Lower leg skin (tissue), 4 donors: Measurements from ENCODE around the gene ABCF3. TPM values are rescaled to one million over a fixed set of nuclear protein-coding genes. Genes with fewer than 3 reads are reported as not detected.

Source experiments
- DNase-seq, 2 donors: peaks; one replicate each; pipeline ENCODE4 v3.0.0-alpha.2; 2019; ENCODE audit warnings: low spot score in 2 of 2
- H3K4me3 ChIP-seq: fragments of 200-600 bp; sonication (generic); 2 replicates; pipeline ENCODE4 v1.5.1; 2017; ENCODE audit warnings: mild to moderate bottlenecking, low read depth; ENCODE audit not compliant: poor library complexity, severe bottlenecking
- POLR2A ChIP-seq, 2 donors: fragments of 450-650 bp; IDR thresholded peaks; one replicate each; pipeline ENCODE4 v1.6.1; 2016 to 2017; ENCODE audit warnings: antibody characterized with exemption in 2 of 2, mild to moderate bottlenecking in 1 of 2, moderate library complexity in 1 of 2
- WGBS, 2 donors: methylation state at CpG; one replicate each; pipeline ENCODE4 v1.1.5; 2018; 5-methylcytosine and 5-hydroxymethylcytosine counted together
- intact Hi-C: fragments of 100-400 bp; cut with DNase I; formaldehyde crosslinking; loops from one replicate; pipeline ENCODE4 v1.15.0; 2023; ENCODE audit warnings: low total_unique reads
- total RNA-seq, 4 donors: library from RNA; depleted of rRNA; stranded (reverse); fragments of >200 nt; gene quantifications; one replicate each; pipeline ENCODE4 v1.1.0, GENCODE V29; 2016
- TF ChIP-seq, protein P1 (sequence below), 3 donors: fragments of 450-650 bp; IDR thresholded peaks; one replicate each; pipeline ENCODE4 v1.5.1; 2016; ENCODE audit warnings: antibody characterized with exemption in 3 of 3, mild to moderate bottlenecking in 3 of 3, moderate library complexity in 2 of 3

Gene ABCF3
- total RNA-seq, 4 donors from 2014 or later, result 47.6 to 62.9 (median 53.6) TPM

DNA sequence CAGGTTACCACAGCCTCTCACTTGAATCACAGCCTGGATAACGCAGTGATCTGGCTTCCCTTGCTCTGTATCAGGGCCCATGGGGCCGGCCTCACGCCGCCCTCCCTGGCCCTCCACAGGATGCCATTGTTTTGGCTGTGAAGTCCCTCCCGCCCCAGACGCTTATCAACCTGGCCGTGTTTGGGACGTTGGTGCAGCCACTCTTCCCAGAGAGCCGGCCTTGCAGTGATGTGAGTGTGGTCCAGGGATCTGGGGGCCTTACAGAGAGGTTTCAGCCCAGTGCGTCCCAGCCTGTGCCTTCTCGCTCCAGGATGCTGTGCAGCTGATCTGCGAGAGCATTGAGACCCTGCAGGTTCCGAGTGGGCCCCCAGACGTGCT, 50.0 kb downstream of the ABCF3 start:
- no peak for DNase-seq
- H3K4me3 ChIP-seq, result no peak overlapping the region
- WGBS, 2 donors, result 70 to 74% methylated on average over 12 to 14 of the region's 14 CpGs
- no peak for TF ChIP-seq POLR2A (IDR thresholded peaks at IDR 0.05)
- TF ChIP-seq, protein P1, sequence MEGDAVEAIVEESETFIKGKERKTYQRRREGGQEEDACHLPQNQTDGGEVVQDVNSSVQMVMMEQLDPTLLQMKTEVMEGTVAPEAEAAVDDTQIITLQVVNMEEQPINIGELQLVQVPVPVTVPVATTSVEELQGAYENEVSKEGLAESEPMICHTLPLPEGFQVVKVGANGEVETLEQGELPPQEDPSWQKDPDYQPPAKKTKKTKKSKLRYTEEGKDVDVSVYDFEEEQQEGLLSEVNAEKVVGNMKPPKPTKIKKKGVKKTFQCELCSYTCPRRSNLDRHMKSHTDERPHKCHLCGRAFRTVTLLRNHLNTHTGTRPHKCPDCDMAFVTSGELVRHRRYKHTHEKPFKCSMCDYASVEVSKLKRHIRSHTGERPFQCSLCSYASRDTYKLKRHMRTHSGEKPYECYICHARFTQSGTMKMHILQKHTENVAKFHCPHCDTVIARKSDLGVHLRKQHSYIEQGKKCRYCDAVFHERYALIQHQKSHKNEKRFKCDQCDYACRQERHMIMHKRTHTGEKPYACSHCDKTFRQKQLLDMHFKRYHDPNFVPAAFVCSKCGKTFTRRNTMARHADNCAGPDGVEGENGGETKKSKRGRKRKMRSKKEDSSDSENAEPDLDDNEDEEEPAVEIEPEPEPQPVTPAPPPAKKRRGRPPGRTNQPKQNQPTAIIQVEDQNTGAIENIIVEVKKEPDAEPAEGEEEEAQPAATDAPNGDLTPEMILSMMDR (IDR thresholded peaks at IDR 0.05), result no peak
- intact Hi-C loops, result no loop called here

DNA sequence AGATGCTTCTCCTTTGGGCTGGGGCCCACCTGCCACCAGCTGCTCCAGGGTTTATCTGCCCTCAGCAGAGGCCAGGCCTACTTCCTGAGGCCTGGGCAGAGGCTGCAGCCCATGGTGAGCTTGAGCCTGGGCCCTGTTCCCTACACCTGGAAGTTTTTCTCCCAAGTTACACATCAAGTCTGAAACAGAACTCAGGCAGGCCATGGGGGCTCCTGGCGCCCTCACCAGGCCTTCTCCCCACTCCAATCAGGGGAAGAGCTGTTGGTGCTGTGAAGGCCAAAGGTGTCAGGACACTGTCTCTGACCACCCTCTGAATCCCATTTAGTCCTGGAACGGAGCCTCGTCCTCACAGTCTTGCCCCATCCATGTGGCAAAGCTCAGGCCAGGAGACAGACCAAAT, 50.6 kb downstream of the ABCF3 start:
- H3K4me3 ChIP-seq, result no peak overlapping the region
- TF ChIP-seq, protein P1 (IDR thresholded peaks at IDR 0.05), result no peak
- 87 to 90% methylated on average over 3 of the region's 3 CpGs for WGBS, 2 donors
- intact Hi-C loops, result no loop called here
- DNase-seq, result no peak

DNA sequence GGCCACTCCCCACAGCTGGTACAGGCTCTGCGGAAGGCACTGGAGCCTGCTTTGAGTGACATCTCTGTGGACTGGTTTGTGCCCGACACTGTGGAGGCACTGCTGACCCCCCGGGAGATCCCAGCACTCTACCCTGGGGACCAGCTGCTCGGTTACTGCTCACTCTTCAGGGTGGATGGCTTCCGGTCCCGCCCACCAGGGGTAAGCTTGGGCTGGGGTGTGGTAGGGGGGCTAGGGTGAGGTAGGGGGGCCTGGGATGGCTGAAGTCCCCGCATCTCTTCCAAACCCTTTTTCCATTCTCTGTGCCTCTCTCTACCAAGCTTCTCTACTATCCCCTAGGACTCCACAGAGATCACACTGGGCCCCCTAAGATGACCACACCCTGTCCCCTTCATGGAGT, 51.2 kb downstream of the ABCF3 start:
- intact Hi-C loops, result no loop called here
- H3K4me3 ChIP-seq, result no peak overlapping the region
- 84 to 86% methylated on average over 7 of the region's 7 CpGs for WGBS, 2 donors
- no peak for DNase-seq
- TF ChIP-seq, protein P1 (IDR thresholded peaks at IDR 0.05), result no peak
- TF ChIP-seq POLR2A (IDR thresholded peaks at IDR 0.05), result no peak

DNA sequence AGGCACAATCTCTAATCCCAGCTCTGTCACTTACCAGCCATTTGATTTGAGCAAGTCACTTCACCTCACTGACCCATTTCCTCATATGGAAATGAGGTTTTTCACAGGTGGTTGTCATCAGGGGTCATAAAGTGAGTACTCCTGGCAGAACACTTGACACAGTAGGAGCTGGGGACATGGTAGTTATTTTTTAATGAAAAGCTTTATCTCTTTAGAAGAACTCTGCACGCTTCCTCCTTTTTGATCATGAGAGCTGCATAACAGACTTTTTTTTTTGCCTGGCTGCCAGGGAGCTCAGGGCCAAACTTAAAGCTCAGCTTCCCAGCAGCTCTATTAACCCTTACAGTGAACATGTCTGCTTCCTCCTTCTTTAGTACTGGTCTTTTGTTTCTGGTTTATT, 51.8 kb downstream of the ABCF3 start:
- no peak for DNase-seq
- 17 to 30% methylated on average over 1 of the region's 1 CpG for WGBS, 2 donors
- intact Hi-C loops, result no loop called here
- TF ChIP-seq, protein P1 (IDR thresholded peaks at IDR 0.05), result no peak
- TF ChIP-seq POLR2A (IDR thresholded peaks at IDR 0.05), result no peak
- no peak overlapping the region for H3K4me3 ChIP-seq

DNA sequence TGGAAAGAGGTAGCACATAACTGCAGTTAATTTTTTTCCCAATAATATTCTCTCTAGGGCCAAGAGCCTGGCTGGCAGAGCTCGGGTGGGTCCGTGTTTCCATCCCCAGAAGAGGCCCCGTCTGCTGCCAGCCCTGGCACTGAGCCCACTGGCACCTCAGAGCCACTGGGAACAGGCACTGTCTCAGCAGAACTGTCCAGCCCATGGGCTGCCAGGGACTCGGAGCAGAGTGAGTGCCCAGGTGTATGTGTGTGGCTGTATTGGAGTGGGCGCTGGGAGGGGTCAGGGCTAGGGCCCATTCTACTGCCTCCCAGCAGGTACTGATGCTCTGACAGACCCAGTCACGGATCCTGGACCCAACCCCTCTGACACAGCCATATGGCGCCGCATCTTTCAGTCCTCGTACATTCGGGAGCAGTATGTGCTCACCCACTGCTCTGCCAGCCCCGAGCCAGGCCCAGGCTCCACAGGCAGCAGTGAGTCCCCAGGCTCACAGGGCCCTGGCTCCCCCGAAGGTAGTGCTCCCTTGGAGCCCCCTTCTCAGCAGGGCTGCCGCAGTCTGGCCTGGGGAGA, 52.3 kb downstream of the ABCF3 start:
- intact Hi-C loops, result no loop called here
- WGBS, 2 donors, result 64 to 70% methylated on average over 12 to 13 of the region's 13 CpGs
- no peak for TF ChIP-seq POLR2A (IDR thresholded peaks at IDR 0.05)
- TF ChIP-seq, protein P1 (IDR thresholded peaks at IDR 0.05), result no peak
- no peak for DNase-seq
- H3K4me3 ChIP-seq, result no peak overlapping the region

DNA sequence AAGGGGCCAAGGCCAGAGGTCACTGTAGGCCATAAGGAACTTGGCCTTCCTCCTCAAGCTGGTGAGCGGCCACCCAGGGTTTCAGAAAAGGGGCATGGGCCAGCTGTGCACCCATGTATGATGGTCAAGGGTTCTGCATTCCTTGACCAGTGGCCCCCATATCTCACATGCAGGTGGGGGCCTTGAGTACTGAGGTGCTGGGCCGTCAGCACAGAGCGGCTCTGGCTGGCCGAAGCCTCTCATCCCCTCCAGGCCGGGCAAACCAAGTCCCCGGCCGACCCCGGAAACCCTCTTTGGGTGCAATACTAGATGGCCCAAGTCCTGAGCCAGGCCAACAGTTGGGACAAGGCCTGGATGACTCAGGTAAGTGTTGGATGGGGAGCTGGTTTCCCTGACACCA, 53.2 kb downstream of the ABCF3 start:
- no peak for DNase-seq
- TF ChIP-seq POLR2A (IDR thresholded peaks at IDR 0.05), result no peak
- TF ChIP-seq, protein P1 (IDR thresholded peaks at IDR 0.05), result no peak
- intact Hi-C loops, result no loop called here
- WGBS, 2 donors, result 88 to 94% methylated on average over 8 of the region's 8 CpGs
- no peak overlapping the region for H3K4me3 ChIP-seq
